ENCODE measurements around the gene KLHL14.

DNA sequence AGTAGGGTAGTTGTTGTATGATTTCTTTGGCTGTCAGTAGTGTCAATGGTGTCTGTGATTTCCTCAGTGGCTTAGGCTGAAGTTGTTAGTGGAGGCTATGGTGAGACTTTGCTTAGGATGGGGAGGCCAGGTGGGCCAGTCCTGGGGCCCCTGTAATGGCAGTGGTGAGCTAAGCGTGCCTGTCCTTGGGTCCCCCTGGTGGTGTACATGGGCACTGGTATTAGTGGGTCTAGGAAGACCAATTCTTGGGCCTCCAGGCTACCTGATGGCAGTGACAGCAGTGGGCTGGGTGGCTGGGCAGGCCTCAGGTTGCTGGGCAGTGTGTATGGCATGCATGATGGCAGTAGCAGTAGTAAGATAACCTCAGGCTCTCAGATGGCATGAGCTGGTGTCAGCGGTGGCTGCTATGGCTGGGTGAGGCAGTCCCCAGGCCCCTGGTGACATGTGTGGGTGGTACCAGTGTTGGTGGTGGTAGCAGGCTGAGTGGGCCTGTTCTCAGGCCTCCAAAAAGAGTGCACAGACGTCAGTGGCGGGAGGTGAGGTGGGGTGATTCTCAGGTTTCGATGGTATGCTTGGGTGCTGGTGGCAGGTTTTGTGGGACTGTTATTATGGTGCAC lies 103.2 kb downstream of the KLHL14 start:
- TF ChIP-seq, protein P1, sequence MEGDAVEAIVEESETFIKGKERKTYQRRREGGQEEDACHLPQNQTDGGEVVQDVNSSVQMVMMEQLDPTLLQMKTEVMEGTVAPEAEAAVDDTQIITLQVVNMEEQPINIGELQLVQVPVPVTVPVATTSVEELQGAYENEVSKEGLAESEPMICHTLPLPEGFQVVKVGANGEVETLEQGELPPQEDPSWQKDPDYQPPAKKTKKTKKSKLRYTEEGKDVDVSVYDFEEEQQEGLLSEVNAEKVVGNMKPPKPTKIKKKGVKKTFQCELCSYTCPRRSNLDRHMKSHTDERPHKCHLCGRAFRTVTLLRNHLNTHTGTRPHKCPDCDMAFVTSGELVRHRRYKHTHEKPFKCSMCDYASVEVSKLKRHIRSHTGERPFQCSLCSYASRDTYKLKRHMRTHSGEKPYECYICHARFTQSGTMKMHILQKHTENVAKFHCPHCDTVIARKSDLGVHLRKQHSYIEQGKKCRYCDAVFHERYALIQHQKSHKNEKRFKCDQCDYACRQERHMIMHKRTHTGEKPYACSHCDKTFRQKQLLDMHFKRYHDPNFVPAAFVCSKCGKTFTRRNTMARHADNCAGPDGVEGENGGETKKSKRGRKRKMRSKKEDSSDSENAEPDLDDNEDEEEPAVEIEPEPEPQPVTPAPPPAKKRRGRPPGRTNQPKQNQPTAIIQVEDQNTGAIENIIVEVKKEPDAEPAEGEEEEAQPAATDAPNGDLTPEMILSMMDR (IDR thresholded peaks at IDR 0.05), result no peak
- TF ChIP-seq POLR2A (IDR thresholded peaks at IDR 0.05), result no peak
